Measurements from ENCODE around the gene DICER1.

GRCh38 chr14:95055318-95055717 is 102.0 kb downstream of the DICER1 start:
- no peak for TF ChIP-seq CTCF (IDR thresholded peaks at IDR 0.05; ENCODE audit: insufficient read depth, low read depth, low read length)
- TF ChIP-seq EZH2 (IDR thresholded peaks at IDR 0.05; ENCODE audit: insufficient read depth, low read length): no peak

All from astrocyte (in vitro differentiated cells and primary cell).